B cell (primary cell): ENCODE data around the gene MUC6.

Source experiments
- CTCF ChIP-seq: fragments of 200-600 bp; IDR thresholded peaks from one replicate; pipeline ENCODE4 v1.8.0; 2022; ENCODE audit warnings: antibody characterized with exemption, mild to moderate bottlenecking
- EZH2 ChIP-seq: IDR thresholded peaks from 2 replicates; pipeline ENCODE4 v1.6.1; 2012; ENCODE audit warnings: borderline replicate concordance, low read depth, mild to moderate bottlenecking, moderate library complexity, low read length; ENCODE audit not compliant: insufficient read depth, poor library complexity, severe bottlenecking

GRCh38 chr11:1007279-1007678 lies 29.2 kb downstream of the MUC6 start:
- TF ChIP-seq CTCF, result no peak
- TF ChIP-seq EZH2, result no peak
